Duodenal mucosa (tissue), 2 donors: ENCODE measurements around the gene IFNGR1.
"Not testable (repeated sequence)": the region's sequence is repeated elsewhere in the genome, so short reads cannot be mapped to it uniquely, and the experiment has no call there.

Experiments used
- H3K27ac ChIP-seq: one replicate; pipeline ENCODE4 v1.7.0; 2013; ENCODE audit warnings: low read depth, low read length
- H3K27me3 ChIP-seq, 2 donors: one replicate each; pipeline ENCODE4 v1.7.0; 2013; ENCODE audit warnings: low read length in 2 of 2, control low read depth in 1 of 2; ENCODE audit not compliant: insufficient read depth in 2 of 2, control insufficient read depth in 1 of 2
- H3K36me3 ChIP-seq, 2 donors: one replicate each; pipeline ENCODE4 v1.7.0; 2013; ENCODE audit warnings: low read length in 2 of 2, control low read depth in 1 of 2; ENCODE audit not compliant: insufficient read depth in 2 of 2, control insufficient read depth in 1 of 2
- H3K4me1 ChIP-seq, 2 donors: one replicate each; pipeline ENCODE4 v1.7.0; 2013; ENCODE audit warnings: low read length in 2 of 2, control low read depth in 1 of 2; ENCODE audit not compliant: insufficient read depth in 2 of 2, control insufficient read depth in 1 of 2
- H3K4me3 ChIP-seq, 2 donors: one replicate each; pipeline ENCODE4 v1.7.0; 2013; ENCODE audit warnings: low read length in 2 of 2, low read depth in 1 of 2
- H3K9ac ChIP-seq, 2 donors: one replicate each; pipeline ENCODE4 v1.7.0; 2013; ENCODE audit warnings: low read length in 2 of 2, low read depth in 1 of 2
- H3K9me3 ChIP-seq, 2 donors: one replicate each; pipeline ENCODE4 v1.7.0; 2013; ENCODE audit warnings: low read length in 2 of 2, control low read depth in 1 of 2; ENCODE audit not compliant: control insufficient read depth in 1 of 2

The IFNGR1 gene

GRCh38 chr6:137224799-137225198, 5.6 kb upstream of the IFNGR1 start:
- no peaks in the 10 kb centered on the region for H3K27me3 ChIP-seq
- no peak overlapping the region for H3K9ac ChIP-seq
- H3K4me3 ChIP-seq = no peak overlapping the region
- no peaks in the 10 kb centered on the region for H3K36me3 ChIP-seq
- H3K9me3 ChIP-seq = no peaks in the 10 kb centered on the region
- no peak overlapping the region for H3K27ac ChIP-seq
- peaks cover 27 to 43% of the 10 kb centered on the region in 2 donors for H3K4me1 ChIP-seq

DNA sequence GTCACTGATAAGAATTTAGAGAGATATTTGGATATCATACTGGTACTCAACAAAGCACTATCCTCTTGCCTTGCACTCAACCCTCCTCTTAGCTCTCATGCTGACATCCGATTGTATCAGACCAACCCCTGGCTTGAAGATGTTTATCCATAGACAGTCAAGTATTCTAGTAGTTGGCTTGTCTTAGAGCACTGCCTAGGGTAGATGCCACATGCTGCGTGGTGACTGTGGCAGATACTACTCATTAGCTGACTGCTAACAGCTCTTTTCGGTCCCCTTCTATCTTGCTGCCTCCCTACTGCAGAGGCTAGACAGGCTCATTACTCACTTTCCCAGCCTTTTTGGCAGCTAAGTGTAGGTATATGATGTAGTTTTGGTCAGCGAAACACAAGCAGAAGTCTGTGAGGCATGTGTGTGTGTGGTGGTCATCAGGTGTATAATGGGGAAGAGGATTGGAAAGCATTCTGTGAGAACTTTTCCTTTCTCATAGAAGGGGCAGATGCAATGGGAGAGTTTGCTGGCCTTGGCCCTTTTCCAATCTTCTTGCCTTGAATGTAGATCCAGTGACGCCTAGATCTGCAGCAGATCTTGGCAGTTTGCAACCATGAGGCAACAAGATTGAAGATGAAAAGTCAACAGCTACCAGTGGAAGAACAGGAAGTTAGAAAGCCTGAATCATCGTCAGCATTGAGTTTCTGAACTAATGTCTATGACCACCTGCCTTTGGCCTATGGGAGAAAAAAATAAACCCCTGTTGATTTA, 4.4 kb upstream of the IFNGR1 start:
- H3K27ac ChIP-seq = peak overlapping the region; percentile 34
- H3K4me3 ChIP-seq = peak overlapping the region in 1 of 2 donors; percentile 26
- no peaks in the 10 kb centered on the region for H3K36me3 ChIP-seq
- H3K9ac ChIP-seq = no peak overlapping the region
- H3K9me3 ChIP-seq = no peaks in the 10 kb centered on the region
- H3K4me1 ChIP-seq = peaks cover 30 to 47% of the 10 kb centered on the region in 2 donors
- H3K27me3 ChIP-seq = no peaks in the 10 kb centered on the region

DNA sequence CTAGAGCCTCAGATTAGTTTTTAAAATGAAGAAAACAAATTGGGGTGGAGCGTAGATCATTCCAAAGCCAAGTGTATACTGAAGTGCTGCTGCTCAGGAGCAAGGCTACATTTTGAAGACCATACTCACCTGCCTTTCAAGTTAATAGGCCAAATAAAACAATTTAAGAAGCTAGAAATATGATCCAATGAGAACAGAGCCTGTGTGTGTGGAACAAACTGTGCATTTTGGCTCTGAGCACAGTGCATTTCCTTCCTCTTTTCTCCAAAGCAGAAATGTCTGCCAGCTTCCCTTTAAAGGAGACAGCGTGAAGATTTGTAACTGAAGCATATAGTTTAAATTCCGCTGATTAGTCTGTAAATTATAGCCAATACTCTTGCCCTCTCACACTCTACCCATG, 3.2 kb upstream of the IFNGR1 start:
- Histone ChIP-seq H3K4me1 (peaks cover 22 to 41% of the 10 kb centered on the region in 2 donors), H3K9ac (no peak overlapping the region), H3K36me3 (no peaks in the 10 kb centered on the region), H3K27ac (no peak overlapping the region), H3K4me3 (no peak overlapping the region), H3K9me3 (no peaks in the 10 kb centered on the region), H3K27me3 (no peaks in the 10 kb centered on the region)

DNA sequence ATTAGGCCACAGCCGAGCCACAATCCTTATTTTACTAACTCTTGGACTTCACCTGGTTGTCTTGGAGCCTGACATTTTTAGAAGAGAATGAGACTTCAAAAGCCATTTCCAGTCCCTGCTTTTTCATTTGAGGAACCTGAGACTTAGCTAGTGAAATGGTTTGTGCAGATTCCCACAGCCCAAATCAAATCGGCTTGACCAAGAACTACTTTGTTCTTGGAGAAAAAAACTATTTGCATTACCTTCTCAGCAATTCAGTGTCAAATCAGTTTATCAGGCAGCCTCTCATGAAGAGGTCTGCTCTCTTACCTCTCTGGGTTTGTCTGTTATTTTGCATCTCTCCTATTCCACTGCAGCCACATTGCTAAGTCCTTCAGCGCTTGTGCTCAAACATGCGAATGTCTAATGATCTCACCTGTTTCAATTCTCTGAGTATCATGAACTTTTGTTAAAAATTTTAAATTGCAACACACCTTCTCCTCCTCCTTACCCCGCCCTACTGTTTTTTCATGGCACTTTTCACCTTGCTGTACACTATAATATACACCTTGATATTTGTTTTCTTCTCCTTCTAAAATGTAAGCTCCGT, 573 bp upstream of the IFNGR1 start:
- H3K36me3 ChIP-seq = no peaks in the 10 kb centered on the region
- H3K4me3 ChIP-seq = peak overlapping the region; percentile 88 to 93
- H3K9ac ChIP-seq = peak overlapping the region; percentile 20 to 97
- peaks cover 33 to 47% of the 10 kb centered on the region in 2 donors for H3K4me1 ChIP-seq
- H3K27ac ChIP-seq = peak overlapping the region; percentile 99
- no peaks in the 10 kb centered on the region for H3K9me3 ChIP-seq
- no peaks in the 10 kb centered on the region for H3K27me3 ChIP-seq

DNA sequence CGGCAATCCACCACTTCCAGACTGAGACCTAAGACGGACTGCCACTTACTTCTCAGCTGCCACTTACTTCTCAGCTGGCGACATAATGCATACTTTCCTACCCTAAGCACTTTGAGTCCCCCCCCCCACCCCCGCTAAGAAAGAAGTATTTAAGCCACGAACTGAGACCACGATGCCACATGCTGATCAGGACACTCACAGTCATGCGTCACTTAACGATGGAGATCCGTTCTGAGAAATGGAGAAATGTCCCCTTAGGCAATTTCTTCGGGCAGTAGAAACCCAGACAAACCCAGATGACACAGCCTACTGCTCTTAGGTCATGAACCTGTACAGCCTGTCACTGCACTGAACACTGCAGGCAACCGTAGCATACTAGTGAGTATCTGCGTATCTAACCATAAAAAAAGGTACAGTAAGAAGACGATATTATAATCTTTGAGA, 690 bp downstream of the IFNGR1 start:
- Histone ChIP-seq H3K4me3 (peak overlapping the region; percentile 88 to 93), H3K4me1 (peaks cover 44 to 49% of the 10 kb centered on the region in 2 donors), H3K9me3 (no peaks in the 10 kb centered on the region), H3K36me3 (peaks cover 0 to 4% of the 10 kb centered on the region in 2 donors), H3K27me3 (no peaks in the 10 kb centered on the region), H3K9ac (peak overlapping the region; percentile 97 to 99), H3K27ac (peak overlapping the region; percentile 99)

DNA sequence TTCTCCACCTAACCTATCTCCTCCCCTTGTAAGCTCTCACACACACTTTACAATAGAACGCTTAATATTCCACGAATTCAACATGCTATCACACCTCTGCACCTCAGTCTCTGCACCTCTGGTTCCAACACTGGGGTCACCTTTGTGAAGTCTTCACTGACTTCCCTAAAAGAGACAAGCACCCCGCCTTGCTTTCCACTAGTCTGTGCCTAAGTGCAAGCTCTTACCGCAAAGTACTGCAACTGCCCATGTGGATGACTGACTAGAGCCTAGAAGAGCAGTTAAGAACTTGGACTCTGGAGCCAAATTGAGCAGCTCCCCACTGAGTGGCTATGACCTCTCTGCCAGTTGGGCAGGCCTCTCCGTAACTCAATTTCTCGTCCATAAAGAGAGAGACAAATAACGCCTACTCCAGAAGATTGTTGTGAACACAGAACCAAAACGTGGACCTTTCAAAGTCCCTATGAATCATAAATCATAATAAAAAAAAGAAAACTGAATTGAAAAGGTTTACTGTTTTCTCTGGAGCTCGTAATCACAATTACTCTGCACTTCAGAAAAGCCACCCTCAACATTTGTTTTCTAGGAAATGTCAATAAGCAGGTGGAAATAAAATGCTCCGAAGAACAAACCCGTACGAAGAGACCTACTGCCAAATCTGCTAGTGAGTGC, 1.2 kb downstream of the IFNGR1 start:
- no peaks in the 10 kb centered on the region for H3K9me3 ChIP-seq
- H3K4me3 ChIP-seq = peak overlapping the region; percentile 88 to 93
- H3K4me1 ChIP-seq = peaks cover 49 to 50% of the 10 kb centered on the region in 2 donors
- H3K27ac ChIP-seq = peak overlapping the region; percentile 99
- peaks cover 0 to 5% of the 10 kb centered on the region in 2 donors for H3K36me3 ChIP-seq
- no peaks in the 10 kb centered on the region for H3K27me3 ChIP-seq
- peak overlapping the region; percentile 97 to 99 for H3K9ac ChIP-seq

- peak overlapping the region; percentile 97 to 99 for H3K9ac ChIP-seq
- H3K4me1 ChIP-seq = peaks cover 51 to 55% of the 10 kb centered on the region in 2 donors
- H3K4me3 ChIP-seq = peak overlapping the region; percentile 88 to 93
- peaks cover 0 to 5% of the 10 kb centered on the region in 2 donors for H3K36me3 ChIP-seq
- H3K27ac ChIP-seq = peak overlapping the region; percentile 99
- no peaks in the 10 kb centered on the region for H3K9me3 ChIP-seq
- H3K27me3 ChIP-seq = no peaks in the 10 kb centered on the region
Observed at GRCh38 chr6:137216875-137217553, 2.2 kb downstream of the IFNGR1 start.

DNA sequence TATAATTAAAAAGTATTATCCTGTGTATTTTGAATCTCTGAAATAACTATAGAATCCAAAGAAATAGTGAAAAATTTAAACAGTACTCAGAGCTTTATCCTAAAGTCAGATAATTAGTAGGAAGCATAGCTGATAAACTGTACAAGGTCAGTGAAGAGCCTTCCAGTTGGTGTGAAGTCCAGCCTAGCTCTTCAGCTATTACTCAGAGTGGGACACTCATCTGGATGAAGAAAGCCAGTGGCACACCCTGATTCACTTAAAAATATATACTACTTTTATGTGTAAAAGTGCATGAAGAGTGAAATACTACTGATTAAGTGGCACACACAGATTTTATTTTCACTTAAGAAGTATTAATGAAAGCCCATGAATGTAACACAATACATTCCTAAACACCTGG, 3.1 kb downstream of the IFNGR1 start:
- Histone ChIP-seq H3K27me3 (no peaks in the 10 kb centered on the region), H3K4me3 (peak overlapping the region; percentile 88 to 93), H3K9me3 (no peaks in the 10 kb centered on the region), H3K9ac (peak overlapping the region; percentile 6 to 97), H3K27ac (no peak overlapping the region), H3K36me3 (peaks cover 0 to 5% of the 10 kb centered on the region in 2 donors), H3K4me1 (peaks cover 58 to 60% of the 10 kb centered on the region in 2 donors)

DNA sequence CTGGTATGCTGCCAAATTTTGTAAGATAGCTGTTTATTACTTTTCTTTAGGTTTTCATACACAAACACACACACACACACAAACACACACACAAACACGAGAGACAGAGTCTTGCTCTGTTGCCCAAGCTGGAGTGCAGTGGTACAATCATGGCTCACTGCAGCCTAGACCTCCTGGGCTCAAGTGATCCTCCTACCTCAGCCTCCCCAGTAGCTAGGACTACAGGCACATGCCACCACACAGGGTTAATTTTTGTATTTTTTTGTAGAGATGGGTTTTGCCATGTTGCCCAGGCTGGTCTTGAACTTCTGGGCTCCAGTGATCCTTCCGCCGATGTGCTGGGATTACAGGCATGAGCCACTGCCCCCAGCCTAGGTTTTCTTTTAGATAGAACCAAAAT, 3.6 kb downstream of the IFNGR1 start:
- Histone ChIP-seq H3K4me3 (peak overlapping the region; percentile 21 to 88), H3K4me1 (peaks cover 57 to 60% of the 10 kb centered on the region in 2 donors)
- H3K27ac ChIP-seq, H3K36me3 ChIP-seq, H3K27me3 ChIP-seq, H3K9ac ChIP-seq, H3K9me3 ChIP-seq: not testable (repeated sequence)
